Erythroblast (primary cell): ENCODE measurements around the gene RHOJ.

Experiments
- GATA1 ChIP-seq: IDR thresholded peaks from 2 replicates; pipeline ENCODE4 v1.6.1; 2011; ENCODE audit warnings: low read depth, mild to moderate bottlenecking, control low read depth, low read length, moderate library complexity
- POLR2A ChIP-seq: IDR thresholded peaks from 2 replicates; pipeline ENCODE4 v1.6.1; 2011; ENCODE audit warnings: mild to moderate bottlenecking, low read length

GRCh38 chr14:63243646-63244045 lies 39.4 kb downstream of the RHOJ start:
- TF ChIP-seq POLR2A (no peak), GATA1 (no peak)
